HG03139 (cell line): ENCODE measurements around the gene DEFB132.
"Not testable (repeated sequence)": the region's sequence is repeated elsewhere in the genome, so short reads cannot be mapped to it uniquely, and the experiment has no call there.

Experiments
- ATAC-seq: cut with Tn5 transposase; IDR thresholded peaks from one replicate; pipeline ENCODE4 v1.9.1; 2021; ENCODE audit not compliant: unreplicated experiment

Gene DEFB132

GRCh38 chr20:257419-257818 lies at the start of gene DEFB132:
Gene DEFB132 (plus strand): TSS chr20:257724. CDS start chr20:257779, 55 bp downstream.
- no peak for ATAC-seq

GRCh38 chr20:208942-209566 lies 48.5 kb upstream of the DEFB132 start:
- ATAC-seq, result no peak

- ATAC-seq, result no peak
Observed at GRCh38 chr20:210809-211502, 46.6 kb upstream of the DEFB132 start.

GRCh38 chr20:214383-214782 lies 43.1 kb upstream of the DEFB132 start:
- no peak for ATAC-seq

- ATAC-seq, result no peak
Observed at GRCh38 chr20:215796-216195, 41.7 kb upstream of the DEFB132 start.

- ATAC-seq, result no peak
Observed at GRCh38 chr20:217266-217665, 40.3 kb upstream of the DEFB132 start.

GRCh38 chr20:219290-220115 lies 38.0 kb upstream of the DEFB132 start:
- ATAC-seq, result no peak

GRCh38 chr20:221258-221830 lies 36.2 kb upstream of the DEFB132 start:
- no peak for ATAC-seq

- not testable (repeated sequence) for ATAC-seq
Observed at GRCh38 chr20:225879-226278, 31.6 kb upstream of the DEFB132 start.

- no peak for ATAC-seq
Observed at GRCh38 chr20:226958-227357, 30.6 kb upstream of the DEFB132 start, which contains the start of gene DEFB129. Gene DEFB129 (plus strand): TSS chr20:227258. CDS start chr20:227289, 31 bp downstream.

GRCh38 chr20:227439-228105 lies 30.0 kb upstream of the DEFB132 start:
- ATAC-seq, result no peak

GRCh38 chr20:235891-236290 lies 21.6 kb upstream of the DEFB132 start:
- ATAC-seq, result no peak

GRCh38 chr20:237489-237888 lies 20.0 kb upstream of the DEFB132 start:
- ATAC-seq, result no peak

GRCh38 chr20:237929-238328 lies 19.6 kb upstream of the DEFB132 start:
- ATAC-seq, result no peak

GRCh38 chr20:242905-243304 lies 14.6 kb upstream of the DEFB132 start:
- no peak for ATAC-seq

GRCh38 chr20:251354-251753 lies 6.2 kb upstream of the DEFB132 start:
- no peak for ATAC-seq

- no peak for ATAC-seq
Observed at GRCh38 chr20:252801-253200, 4.7 kb upstream of the DEFB132 start.

- ATAC-seq, result not testable (repeated sequence)
Observed at GRCh38 chr20:253447-253846, 4.1 kb upstream of the DEFB132 start.

GRCh38 chr20:258269-258858 lies 840 bp downstream of the DEFB132 start:
- no peak for ATAC-seq

GRCh38 chr20:258963-259362 lies 1.4 kb downstream of the DEFB132 start:
- ATAC-seq, result no peak
